Umbilical cord (tissue), 2 donors: ENCODE data around the gene DGCR8. TPM values are rescaled to one million over a fixed set of nuclear protein-coding genes. Genes with fewer than 3 reads are reported as not detected.

Source experiments
- DNase-seq: peaks from one replicate; pipeline ENCODE4 v3.0.0-alpha.2; 2015; ENCODE audit warnings: low spot score
- total RNA-seq: library from RNA; depleted of rRNA; stranded (reverse); fragments of >200 nt; gene quantifications from one replicate; pipeline ENCODE4 v1.2.3, GENCODE V29; 2014; ENCODE audit warnings: low replicate concordance; ENCODE audit not compliant: insufficient read depth

Gene DGCR8
- total RNA-seq, 1 donor from 2014 or later, result 16.4 TPM

DNA sequence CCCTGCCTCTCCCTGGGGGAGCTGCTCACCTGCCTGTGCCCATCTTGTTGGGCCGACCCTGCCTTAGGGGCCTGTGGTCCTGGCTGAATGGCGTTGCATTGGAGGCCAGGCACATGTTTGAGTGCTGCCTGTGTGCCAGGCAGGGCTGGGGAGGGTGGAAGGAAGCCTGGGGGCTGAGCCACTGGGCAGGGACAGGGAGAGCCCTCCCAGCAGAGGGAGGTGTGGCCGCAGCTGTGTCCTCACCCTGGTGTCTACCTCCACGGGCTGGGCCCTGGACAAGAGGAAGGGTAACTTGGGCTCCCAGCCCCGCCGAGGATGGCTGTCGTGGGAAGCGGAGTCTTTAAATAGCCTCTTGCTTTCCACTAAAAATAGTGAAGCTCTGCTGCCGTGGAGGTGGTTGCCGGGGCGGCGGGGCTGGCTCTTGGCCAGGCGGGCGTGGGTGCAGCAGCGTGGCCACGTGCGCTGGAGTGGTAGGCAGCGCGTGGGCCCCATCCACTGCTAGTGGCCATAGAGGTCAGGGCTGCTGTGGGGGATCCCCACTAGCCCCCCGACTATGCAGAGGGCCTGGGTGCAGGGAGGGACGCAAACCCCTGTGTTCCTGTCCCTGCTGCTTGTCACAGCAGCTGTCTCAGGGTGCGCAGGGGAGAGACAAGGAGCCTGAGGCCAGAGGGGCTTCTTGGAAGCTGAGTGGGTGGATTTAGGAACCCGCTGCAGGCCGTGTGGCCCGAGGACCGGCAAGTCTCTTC lies 57.8 kb downstream of the DGCR8 start:
- DNase-seq, result no peak

DNA sequence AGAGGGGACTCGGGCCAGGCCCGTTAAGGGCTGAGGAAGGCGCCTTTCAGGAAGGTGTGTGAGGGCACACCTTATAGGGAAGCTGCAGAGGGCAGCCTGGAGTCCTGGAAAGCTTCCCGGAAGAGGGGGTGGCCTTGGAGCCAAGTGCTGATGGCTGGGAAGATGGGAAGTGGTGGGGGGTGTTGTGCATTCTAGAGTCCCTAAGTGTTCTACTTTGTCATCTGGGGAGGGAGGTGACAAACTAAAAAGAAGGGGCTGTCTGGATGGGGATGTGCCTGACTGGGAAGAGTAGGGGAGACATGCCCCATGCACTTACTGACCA lies 58.3 kb downstream of the DGCR8 start:
- no peak for DNase-seq

DNA sequence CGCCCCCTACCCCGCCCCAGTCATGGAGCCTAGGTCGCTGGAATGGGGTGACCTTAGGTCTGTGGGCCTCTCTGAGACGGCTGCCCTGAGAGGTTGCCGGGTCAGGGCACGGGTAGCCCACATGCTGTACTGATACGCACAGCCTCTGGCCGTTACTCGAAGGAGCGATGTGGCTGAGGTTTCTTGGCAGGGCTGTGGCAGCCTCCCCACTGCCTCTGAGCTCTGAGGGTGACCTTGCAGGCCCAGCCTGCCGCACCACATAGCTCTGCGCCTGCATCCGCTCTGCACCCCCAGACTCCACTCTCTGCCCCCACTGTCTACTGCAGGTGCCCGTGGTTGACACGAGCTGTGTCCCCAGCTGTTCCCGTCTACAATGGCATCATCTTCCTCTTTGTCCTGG lies 58.8 kb downstream of the DGCR8 start:
- DNase-seq, result no peak

GRCh38 chr22:20139391-20140106 lies 59.5 kb downstream of the DGCR8 start:
- DNase-seq, result no peak

- DNase-seq, result no peak
Measured at GRCh38 chr22:20140107-20140445, 60.0 kb downstream of the DGCR8 start.

GRCh38 chr22:20140521-20140964 lies 60.5 kb downstream of the DGCR8 start:
- no peak for DNase-seq

- DNase-seq, result no peak
Measured at GRCh38 chr22:20141186-20142077, 61.4 kb downstream of the DGCR8 start.

GRCh38 chr22:20142711-20143621 lies 62.9 kb downstream of the DGCR8 start:
- no peak for DNase-seq

GRCh38 chr22:20143883-20144665 lies 64.0 kb downstream of the DGCR8 start:
- no peak for DNase-seq

DNA sequence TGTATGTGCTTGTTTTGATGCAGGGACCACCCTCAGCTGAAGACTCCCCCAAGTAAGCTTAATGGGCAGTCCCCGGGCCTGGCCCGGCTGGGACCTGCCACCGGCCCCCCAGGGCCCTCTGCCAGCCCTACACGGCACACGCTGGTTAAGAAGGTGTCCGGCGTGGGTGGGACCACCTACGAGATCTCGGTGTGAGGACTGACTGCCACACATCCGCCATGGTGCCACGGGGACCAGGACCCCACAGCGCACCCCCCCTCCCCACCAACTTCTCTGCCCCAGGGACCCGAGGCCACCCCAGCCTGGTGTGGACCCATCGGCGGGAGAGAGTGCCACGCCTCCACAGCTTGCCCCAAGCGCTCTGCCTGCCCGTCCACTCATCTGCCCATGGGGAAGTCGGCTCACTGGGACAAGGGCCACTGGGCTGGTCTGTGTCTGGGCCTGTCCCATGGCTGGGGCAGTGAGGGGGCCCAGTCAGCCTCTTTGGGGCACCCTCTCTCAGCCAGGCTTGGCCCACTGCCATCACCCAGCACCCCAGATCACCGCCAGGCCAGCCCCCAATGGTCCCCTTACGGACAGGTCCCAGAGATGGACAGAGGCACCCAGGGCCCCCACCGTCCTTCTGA lies 65.3 kb downstream of the DGCR8 start:
- DNase-seq, result no peak

GRCh38 chr22:20145832-20146223 lies 65.8 kb downstream of the DGCR8 start:
- no peak for DNase-seq

DNA sequence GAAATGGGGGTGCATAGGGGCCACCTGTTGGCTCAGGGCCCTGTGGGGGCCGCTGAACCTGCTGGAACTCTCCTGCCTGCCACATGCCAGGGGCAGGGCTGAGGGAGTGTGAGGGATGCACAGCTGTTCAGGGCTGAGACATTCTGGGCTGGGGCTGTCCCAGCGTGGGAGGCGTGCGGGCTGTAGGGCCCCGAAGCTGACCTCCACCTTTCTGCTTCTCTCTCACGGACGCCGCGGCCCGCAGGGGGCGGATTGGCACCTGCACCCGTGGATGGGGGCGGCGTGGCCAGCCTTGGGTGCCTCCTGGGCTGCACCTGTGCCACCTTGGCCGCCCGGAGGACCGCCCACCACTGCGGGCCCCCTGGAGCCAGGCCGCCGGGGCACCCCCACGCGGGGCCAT lies 66.7 kb downstream of the DGCR8 start:
- no peak for DNase-seq

DNA sequence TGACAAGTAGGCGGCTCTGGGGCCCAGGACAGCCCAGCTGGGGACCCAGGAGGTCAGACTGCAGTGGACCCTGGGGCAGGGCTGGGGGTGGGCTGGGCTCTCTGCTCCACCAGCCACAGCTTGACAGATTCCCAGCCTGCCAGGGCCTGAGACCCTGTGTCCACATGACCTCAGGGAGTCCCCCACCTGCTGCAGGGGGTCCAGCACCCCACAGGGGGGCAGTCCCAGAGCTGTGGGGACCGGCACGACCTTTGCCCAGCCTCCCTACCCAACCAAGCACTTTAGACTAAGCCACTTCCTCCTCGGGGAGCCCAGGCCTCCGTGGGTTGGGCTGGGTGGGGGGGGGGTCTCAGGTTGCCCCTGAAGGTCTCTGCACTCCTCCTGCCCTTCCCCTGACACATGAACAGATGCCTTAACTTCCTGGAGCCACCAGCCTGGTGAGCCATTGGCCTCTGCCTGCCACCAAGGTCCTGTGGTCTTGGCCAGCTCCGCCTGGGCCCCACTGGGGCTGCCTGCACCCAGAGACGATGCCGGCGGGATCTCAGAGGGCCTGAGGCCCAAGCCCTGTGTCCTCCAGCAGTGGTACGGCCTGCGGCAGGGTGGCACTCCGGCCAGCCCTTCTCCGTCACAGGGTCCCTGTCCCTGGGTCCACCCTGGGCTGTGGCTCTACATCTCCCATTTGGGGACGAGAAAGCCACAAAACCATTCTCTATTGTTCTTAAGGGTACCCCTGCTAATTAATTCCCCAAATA lies 67.4 kb downstream of the DGCR8 start:
- no peak for DNase-seq

DNA sequence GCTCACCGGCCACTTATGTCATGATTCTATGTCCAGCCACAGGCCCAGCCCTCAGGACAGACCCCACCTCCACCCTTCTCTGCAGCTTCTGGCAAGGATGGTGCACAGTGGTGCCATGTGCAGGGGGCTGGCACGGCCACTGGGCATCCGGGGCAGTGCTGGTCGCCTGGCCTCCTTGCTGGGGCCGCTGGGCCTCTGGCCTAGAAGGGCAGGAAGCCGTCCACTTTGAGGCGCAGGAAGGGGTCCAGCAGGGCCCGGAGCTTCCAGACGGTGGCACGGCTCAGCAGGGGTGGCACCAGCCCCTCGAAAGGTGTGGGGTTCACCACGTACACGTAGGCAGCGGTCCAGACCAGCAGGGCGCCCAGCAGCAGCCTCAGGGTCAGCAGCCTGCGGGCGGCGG lies 68.4 kb downstream of the DGCR8 start:
- DNase-seq, result no peak

- no peak for DNase-seq
Measured at GRCh38 chr22:20149257-20150250, 69.5 kb downstream of the DGCR8 start.

GRCh38 chr22:20150381-20151275 lies 70.6 kb downstream of the DGCR8 start, which contains the start of gene CCDC188:
TSS of gene CCDC188 (minus strand) at chr22:20151055. CDS start at chr22:20150986, 69 bp downstream.
- DNase-seq, result no peak

DNA sequence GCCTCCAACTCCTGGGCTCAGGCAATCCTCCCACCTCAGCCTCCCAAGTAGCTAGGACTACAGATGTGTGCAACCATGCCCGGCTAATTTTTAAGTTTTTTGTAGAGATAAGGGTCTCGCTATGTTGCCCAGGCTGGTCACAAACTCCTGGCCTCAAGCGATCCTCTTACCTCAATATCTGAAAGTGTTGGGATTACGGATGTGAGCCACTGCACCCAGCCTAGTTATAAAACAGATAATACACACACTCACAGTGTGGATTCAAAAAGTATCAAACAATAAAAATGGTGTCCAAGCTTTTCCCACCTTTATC lies 71.2 kb downstream of the DGCR8 start:
- DNase-seq, result no peak
